ENCODE measurements around the gene SLC25A20.

DNA sequence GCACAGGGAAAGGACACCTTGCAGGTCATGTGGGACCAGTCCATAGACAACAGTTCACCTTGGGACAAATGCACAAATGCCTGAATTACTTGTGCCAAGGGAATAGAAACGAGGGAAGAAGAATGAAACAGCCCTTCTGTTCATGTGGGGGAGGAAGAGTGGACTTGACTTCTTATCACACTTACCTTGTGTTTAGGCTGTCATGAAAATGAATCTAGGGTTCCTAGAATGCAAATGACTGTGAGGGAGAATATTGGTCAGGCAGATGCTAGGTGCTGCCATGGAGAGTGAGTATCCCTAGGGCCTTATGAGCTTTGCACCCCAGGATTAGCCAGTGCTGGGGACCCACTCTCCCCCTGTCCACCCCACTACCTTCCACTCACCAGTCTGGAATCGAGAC, 40.0 kb downstream of the SLC25A20 start:
- TF ChIP-seq POLR2AphosphoS5 (IDR thresholded peaks at IDR 0.05), result no peak
- TF ChIP-seq, protein P1, sequence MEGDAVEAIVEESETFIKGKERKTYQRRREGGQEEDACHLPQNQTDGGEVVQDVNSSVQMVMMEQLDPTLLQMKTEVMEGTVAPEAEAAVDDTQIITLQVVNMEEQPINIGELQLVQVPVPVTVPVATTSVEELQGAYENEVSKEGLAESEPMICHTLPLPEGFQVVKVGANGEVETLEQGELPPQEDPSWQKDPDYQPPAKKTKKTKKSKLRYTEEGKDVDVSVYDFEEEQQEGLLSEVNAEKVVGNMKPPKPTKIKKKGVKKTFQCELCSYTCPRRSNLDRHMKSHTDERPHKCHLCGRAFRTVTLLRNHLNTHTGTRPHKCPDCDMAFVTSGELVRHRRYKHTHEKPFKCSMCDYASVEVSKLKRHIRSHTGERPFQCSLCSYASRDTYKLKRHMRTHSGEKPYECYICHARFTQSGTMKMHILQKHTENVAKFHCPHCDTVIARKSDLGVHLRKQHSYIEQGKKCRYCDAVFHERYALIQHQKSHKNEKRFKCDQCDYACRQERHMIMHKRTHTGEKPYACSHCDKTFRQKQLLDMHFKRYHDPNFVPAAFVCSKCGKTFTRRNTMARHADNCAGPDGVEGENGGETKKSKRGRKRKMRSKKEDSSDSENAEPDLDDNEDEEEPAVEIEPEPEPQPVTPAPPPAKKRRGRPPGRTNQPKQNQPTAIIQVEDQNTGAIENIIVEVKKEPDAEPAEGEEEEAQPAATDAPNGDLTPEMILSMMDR (IDR thresholded peaks at IDR 0.05; ENCODE audit: poor library complexity, severe bottlenecking), result no peak
- no peak for TF ChIP-seq RAD21 (conservative IDR thresholded peaks at IDR 0.05)
- no peak for TF ChIP-seq TAF1 (IDR thresholded peaks at IDR 0.05; ENCODE audit: low read depth)
- TF ChIP-seq EP300 (conservative IDR thresholded peaks at IDR 0.05; ENCODE audit: poor library complexity, severe bottlenecking), result no peak
